GM18502 (cell line): ENCODE measurements around the gene SNCB.
A peak's percentile ranks its signal among the peaks of the same experiment; 100 is the strongest.
"Not testable (repeated sequence)": the region's sequence is repeated elsewhere in the genome, so short reads cannot be mapped to it uniquely, and the experiment has no call there.

Source experiments
- ATAC-seq: cut with Tn5 transposase; IDR thresholded peaks from one replicate; pipeline ENCODE4 v1.9.1; 2021; ENCODE audit warnings: mild to moderate bottlenecking; ENCODE audit not compliant: unreplicated experiment, poor library complexity

Gene SNCB

GRCh38 chr5:176606875-176607274 is 23.5 kb downstream of the SNCB start:
- no peak for ATAC-seq

- ATAC-seq: no peak
Observed at GRCh38 chr5:176606032-176606431, 24.3 kb downstream of the SNCB start.

GRCh38 chr5:176603091-176603490 is 27.2 kb downstream of the SNCB start:
- no peak for ATAC-seq

GRCh38 chr5:176601901-176602482 is 28.3 kb downstream of the SNCB start:
- ATAC-seq: no peak

GRCh38 chr5:176599749-176600430 is 30.4 kb downstream of the SNCB start:
- not testable (repeated sequence) for ATAC-seq

GRCh38 chr5:176597417-176598389 is 32.6 kb downstream of the SNCB start:
- no peak for ATAC-seq

GRCh38 chr5:176596689-176597416 is 33.5 kb downstream of the SNCB start:
- ATAC-seq: peak; percentile 71

- peak; percentile 4 for ATAC-seq
Observed at GRCh38 chr5:176596069-176596644, 34.2 kb downstream of the SNCB start.

GRCh38 chr5:176595386-176595943 is 34.9 kb downstream of the SNCB start:
- no peak for ATAC-seq

GRCh38 chr5:176594554-176594953 is 35.8 kb downstream of the SNCB start:
- no peak for ATAC-seq

- no peak for ATAC-seq
Observed at GRCh38 chr5:176593273-176593869, 37.0 kb downstream of the SNCB start.

GRCh38 chr5:176592573-176592972 is 37.8 kb downstream of the SNCB start:
- no peak for ATAC-seq

GRCh38 chr5:176591667-176592066 is 38.7 kb downstream of the SNCB start:
- ATAC-seq: not testable (repeated sequence)

- ATAC-seq: no peak
Observed at GRCh38 chr5:176590035-176590717, 40.2 kb downstream of the SNCB start.

GRCh38 chr5:176589039-176589769 is 41.1 kb downstream of the SNCB start:
- ATAC-seq: no peak

- no peak for ATAC-seq
Observed at GRCh38 chr5:176588297-176588696, 42.0 kb downstream of the SNCB start.

GRCh38 chr5:176587398-176587797 is 42.9 kb downstream of the SNCB start:
- no peak for ATAC-seq

- no peak for ATAC-seq
Observed at GRCh38 chr5:176583076-176583475, 47.3 kb downstream of the SNCB start.
